HepG2 (cell line): Measurements from ENCODE around the gene SLC35A3. TPM values are rescaled to one million over a fixed set of nuclear protein-coding genes. Genes with fewer than 3 reads are reported as not detected.

Experiments used
- CENPT ChIP-seq: sonication (generic); formaldehyde crosslinking; IDR thresholded peaks from 2 replicates; pipeline ENCODE4 v1.8.0; 2022; ENCODE audit warnings: low read depth, mild to moderate bottlenecking, moderate library complexity, missing genetic modification reagents
- REXO4 ChIP-seq: sonication (generic); formaldehyde crosslinking; IDR thresholded peaks from 2 replicates; pipeline ENCODE4 v1.8.0; 2022; ENCODE audit warnings: missing genetic modification reagents, mild to moderate bottlenecking, borderline replicate concordance
- ZNF468 ChIP-seq: sonication (generic); formaldehyde crosslinking; IDR thresholded peaks from 2 replicates; pipeline ENCODE4 v1.8.0; 2022; ENCODE audit warnings: mild to moderate bottlenecking, moderate library complexity, missing genetic modification reagents
- ZNF563 ChIP-seq: sonication (generic); formaldehyde crosslinking; IDR thresholded peaks from 2 replicates; pipeline ENCODE4 v1.8.0; 2022; ENCODE audit warnings: mild to moderate bottlenecking, moderate library complexity, missing genetic modification reagents
- polyA plus RNA-seq, 8 experiments: library from polyadenylated mRNA; depleted of rRNA in 3 of 8; stranded (reverse) in 7 of 8; unstranded in 1 of 8; fragments of >200 nt; fragmentation: Illumina TruSeq in 4 of 8; extraction: Trizol in 4 of 8; gene quantifications; 2 replicates each; pipeline versions ENCODE4 v1.2.1 to v1.2.3, GENCODE V29; 2011 to 2016; ENCODE audit warnings: low read depth in 4 of 8, missing spikeins in 1 of 8, mixed read lengths in 1 of 8; ENCODE audit not compliant: insufficient read depth in 1 of 8
- total RNA-seq, 5 experiments: library from RNA; depleted of rRNA; stranded (reverse); fragments of >200 nt; fragmentation: Illumina TruSeq; extraction: Trizol; gene quantifications; 2 replicates each; pipeline ENCODE4 v1.2.3, GENCODE V29; 2016; ENCODE audit warnings: low read depth in 1 of 5
- TF ChIP-seq, protein P1 (sequence below): sonication (generic); formaldehyde crosslinking; IDR thresholded peaks from 2 replicates; pipeline ENCODE4 v1.4.0; 2020; ENCODE audit warnings: missing genetic modification reagents, mild to moderate bottlenecking, borderline replicate concordance
- TF ChIP-seq, protein P2 (sequence below): sonication (generic); formaldehyde crosslinking; IDR thresholded peaks from 2 replicates; pipeline ENCODE4 v1.4.0; 2020; ENCODE audit warnings: missing genetic modification reagents

Gene SLC35A3
- total and polyA plus RNA-seq, 2 of the 13 experiments (the other 11 are each of a cell fraction or from before 2014, with no cell fraction given) = 11.2 to 24.9 TPM

DNA sequence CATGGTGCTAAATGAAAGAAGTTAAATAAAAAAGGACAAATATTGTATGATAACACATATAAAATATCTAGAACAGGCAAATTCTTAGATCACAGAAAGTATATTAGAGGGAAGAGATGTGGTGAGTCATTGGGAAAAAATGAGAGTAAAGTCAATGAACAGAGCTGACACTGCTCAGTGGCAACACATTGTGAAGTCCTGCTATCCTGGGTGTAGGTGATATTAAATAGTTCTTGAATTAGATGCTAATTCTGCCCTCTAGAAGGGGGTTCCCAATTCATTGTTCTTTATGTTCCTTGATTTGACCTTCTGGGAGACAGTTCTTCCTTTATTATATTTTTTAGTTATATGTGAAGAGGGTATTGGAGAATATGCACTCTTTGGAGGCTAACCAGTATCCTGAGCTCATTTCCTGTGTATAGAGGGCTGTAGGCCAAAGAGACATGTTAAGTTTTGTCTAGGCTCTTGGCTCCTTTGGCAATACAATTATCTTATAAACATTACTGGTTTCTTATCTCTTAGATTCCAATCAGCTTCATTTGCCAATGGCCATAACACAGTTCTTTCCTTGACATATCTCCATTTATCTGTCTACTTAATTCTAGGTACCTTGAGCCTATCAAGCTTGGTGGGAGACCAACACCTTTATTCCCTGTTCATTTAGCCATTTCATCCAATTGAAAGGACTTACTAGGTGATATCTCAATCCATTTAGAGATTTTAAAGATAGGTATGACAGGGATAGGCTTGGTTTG lies 6.6 kb upstream of the SLC35A3 start (continued):
- TF ChIP-seq ZNF468 (CRISPR knock-in tag) = no peak
- TF ChIP-seq ZNF563 (CRISPR knock-in tag) = no peak
- no peak for TF ChIP-seq REXO4
- no peak for TF ChIP-seq CENPT
- TF ChIP-seq, protein P1, sequence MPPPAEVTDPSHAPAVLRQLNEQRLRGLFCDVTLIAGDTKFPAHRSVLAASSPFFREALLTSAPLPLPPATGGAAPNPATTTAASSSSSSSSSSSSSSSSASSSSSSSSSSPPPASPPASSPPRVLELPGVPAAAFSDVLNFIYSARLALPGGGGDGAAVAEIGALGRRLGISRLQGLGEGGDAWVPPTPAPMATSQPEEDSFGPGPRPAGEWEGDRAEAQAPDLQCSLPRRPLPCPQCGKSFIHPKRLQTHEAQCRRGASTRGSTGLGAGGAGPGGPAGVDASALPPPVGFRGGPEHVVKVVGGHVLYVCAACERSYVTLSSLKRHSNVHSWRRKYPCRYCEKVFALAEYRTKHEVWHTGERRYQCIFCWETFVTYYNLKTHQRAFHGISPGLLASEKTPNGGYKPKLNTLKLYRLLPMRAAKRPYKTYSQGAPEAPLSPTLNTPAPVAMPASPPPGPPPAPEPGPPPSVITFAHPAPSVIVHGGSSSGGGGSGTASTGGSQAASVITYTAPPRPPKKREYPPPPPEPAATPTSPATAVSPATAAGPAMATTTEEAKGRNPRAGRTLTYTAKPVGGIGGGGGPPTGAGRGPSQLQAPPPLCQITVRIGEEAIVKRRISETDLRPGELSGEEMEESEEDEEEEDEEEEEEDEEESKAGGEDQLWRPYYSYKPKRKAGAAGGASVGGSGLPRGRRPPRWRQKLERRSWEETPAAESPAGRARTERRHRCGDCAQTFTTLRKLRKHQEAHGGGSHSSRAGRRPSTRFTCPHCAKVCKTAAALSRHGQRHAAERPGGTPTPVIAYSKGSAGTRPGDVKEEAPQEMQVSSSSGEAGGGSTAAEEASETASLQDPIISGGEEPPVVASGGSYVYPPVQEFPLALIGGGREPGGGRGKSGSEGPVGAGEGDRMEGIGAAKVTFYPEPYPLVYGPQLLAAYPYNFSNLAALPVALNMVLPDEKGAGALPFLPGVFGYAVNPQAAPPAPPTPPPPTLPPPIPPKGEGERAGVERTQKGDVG = no peak
- TF ChIP-seq, protein P2, sequence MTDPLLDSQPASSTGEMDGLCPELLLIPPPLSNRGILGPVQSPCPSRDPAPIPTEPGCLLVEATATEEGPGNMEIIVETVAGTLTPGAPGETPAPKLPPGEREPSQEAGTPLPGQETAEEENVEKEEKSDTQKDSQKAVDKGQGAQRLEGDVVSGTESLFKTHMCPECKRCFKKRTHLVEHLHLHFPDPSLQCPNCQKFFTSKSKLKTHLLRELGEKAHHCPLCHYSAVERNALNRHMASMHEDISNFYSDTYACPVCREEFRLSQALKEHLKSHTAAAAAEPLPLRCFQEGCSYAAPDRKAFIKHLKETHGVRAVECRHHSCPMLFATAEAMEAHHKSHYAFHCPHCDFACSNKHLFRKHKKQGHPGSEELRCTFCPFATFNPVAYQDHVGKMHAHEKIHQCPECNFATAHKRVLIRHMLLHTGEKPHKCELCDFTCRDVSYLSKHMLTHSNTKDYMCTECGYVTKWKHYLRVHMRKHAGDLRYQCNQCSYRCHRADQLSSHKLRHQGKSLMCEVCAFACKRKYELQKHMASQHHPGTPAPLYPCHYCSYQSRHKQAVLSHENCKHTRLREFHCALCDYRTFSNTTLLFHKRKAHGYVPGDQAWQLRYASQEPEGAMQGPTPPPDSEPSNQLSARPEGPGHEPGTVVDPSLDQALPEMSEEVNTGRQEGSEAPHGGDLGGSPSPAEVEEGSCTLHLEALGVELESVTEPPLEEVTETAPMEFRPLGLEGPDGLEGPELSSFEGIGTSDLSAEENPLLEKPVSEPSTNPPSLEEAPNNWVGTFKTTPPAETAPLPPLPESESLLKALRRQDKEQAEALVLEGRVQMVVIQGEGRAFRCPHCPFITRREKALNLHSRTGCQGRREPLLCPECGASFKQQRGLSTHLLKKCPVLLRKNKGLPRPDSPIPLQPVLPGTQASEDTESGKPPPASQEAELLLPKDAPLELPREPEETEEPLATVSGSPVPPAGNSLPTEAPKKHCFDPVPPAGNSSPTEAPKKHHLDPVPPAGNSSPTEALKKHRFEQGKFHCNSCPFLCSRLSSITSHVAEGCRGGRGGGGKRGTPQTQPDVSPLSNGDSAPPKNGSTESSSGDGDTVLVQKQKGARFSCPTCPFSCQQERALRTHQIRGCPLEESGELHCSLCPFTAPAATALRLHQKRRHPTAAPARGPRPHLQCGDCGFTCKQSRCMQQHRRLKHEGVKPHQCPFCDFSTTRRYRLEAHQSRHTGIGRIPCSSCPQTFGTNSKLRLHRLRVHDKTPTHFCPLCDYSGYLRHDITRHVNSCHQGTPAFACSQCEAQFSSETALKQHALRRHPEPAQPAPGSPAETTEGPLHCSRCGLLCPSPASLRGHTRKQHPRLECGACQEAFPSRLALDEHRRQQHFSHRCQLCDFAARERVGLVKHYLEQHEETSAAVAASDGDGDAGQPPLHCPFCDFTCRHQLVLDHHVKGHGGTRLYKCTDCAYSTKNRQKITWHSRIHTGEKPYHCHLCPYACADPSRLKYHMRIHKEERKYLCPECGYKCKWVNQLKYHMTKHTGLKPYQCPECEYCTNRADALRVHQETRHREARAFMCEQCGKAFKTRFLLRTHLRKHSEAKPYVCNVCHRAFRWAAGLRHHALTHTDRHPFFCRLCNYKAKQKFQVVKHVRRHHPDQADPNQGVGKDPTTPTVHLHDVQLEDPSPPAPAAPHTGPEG (CRISPR knock-in tag) = no peak
- TF ChIP-seq, all 625 proteins: peak for 0
